ENCODE measurements around the gene ATXN1. TPM values are rescaled to one million over a fixed set of nuclear protein-coding genes. Genes with fewer than 3 reads are reported as not detected.

ATXN1 gene
- total and polyA plus RNA-seq, 2 of the 8 experiments (the other 6 are each of a cell fraction or from before 2014, with no cell fraction given) = 1.6 to 4.0 TPM

DNA sequence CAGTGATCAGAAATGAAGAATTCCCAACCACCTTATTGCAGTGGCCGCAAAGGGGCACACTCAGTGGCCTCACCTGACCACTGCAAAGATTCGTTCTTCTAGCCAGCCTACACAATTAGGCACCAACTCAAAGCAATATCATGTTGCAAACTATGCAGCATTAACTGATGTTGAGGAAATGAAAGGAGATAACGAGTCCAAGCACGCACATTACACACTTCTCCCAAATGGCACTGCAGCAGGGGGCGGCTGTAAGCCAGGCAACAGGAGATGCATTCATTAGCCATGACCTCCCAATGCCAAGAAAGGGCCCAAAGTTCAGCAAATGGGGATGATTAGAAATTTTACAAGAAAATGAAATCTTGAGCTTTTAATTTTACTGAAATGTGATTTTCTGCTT is 39.3 kb downstream of the ATXN1 start (continued):
- TF ChIP-seq NRF1 (IDR thresholded peaks at IDR 0.05; ENCODE audit: low read depth, low read length) (no peak), NANOG (IDR thresholded peaks at IDR 0.05; ENCODE audit: insufficient read depth, low read depth, low read length, poor library complexity, severe bottlenecking) (no peak), KDM4A (IDR thresholded peaks at IDR 0.05; ENCODE audit: low read depth, low read length, severe bottlenecking) (no peak)
- TF ChIP-seq, protein P1, sequence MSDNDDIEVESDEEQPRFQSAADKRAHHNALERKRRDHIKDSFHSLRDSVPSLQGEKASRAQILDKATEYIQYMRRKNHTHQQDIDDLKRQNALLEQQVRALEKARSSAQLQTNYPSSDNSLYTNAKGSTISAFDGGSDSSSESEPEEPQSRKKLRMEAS (IDR thresholded peaks at IDR 0.05) = no peak
